COLO668 (cell line): ENCODE measurements around the gene CUL9.

Experiments used
- DNase-seq: peaks from one replicate; lab custom pipeline; 2025; ENCODE audit not compliant: unreplicated experiment; lab: John Stamatoyannopoulos, UW

The CUL9 gene

GRCh38 chr6:43269273-43270007 lies 87.4 kb downstream of the CUL9 start:
- peak; percentile 47 for DNase-seq

GRCh38 chr6:43271103-43271815 lies 89.3 kb downstream of the CUL9 start:
- peak; percentile 3 for DNase-seq

GRCh38 chr6:43271944-43272343 lies 89.9 kb downstream of the CUL9 start:
- DNase-seq = no peak

- no peak for DNase-seq
Observed at GRCh38 chr6:43273707-43274106, 91.7 kb downstream of the CUL9 start.
